NCI-H1436 (cell line): ENCODE measurements around the gene LBH.
"Not testable (repeated sequence)": the region's sequence is repeated elsewhere in the genome, so short reads cannot be mapped to it uniquely, and the experiment has no call there.

Experiments used
- DNase-seq: peaks from one replicate; lab custom pipeline; 2025; lab: John Stamatoyannopoulos, UW

The LBH gene

DNA sequence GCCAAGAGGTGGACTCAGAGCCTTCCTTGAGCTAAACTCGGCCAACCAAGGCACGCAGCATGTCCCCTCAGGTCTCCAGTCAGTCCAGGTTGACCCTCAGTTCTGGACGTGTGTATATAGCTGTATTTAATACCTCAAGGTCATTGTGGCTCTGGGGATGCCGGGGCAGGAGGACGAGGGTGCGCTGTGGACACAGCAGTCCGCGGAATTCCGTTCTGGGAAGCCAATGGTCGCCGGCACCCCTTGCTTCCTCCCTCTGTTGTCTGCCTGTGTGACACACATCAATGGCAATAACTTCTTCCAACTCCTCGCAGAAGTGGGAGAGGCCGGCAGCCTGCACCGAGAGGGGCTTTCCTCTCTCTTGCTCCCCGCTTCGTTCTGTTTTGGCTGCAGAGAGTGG lies 27.7 kb downstream of the LBH start:
- no peak for DNase-seq

DNA sequence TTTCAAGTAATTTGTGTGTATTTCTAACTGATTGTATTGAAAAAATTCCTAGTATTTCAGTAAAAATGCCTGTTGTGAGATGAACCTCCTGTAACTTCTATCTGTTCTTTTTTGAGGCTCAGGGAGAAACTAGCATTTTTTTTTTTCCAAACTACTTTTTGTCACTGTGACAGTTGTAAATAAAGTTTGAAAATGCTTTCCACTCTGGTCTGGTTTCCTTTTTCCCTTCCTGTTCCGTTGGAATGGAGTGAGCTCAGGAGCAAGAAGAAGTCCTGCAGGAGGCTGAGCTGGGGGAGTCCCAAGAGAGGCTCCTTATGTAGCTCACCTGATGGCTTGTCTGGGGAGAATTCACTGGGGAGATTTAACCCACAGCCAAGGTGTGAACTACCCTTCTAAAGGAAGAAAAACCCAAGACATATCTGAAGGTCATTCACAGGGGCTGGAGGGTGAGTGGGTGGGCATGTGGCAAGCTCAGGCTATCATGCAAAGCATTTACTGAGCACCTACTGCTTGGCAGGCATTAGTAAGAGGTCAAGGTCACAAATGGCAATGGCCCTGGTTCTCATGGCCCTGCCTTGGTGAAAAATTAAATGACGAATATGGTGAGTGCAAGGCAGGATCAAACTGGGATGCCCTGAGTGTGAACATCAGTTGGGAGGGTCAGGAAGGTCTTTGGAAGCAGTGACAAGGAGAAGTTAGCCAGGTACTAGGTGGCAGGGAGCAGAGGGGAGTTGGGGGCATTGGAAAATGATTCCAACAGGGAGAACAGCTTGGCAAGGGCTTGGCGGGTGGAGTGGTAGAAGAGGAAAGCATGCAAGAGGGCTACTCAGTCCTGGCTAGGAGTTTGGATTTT lies 28.7 kb downstream of the LBH start:
- DNase-seq, result no peak

GRCh38 chr2:30260941-30261340 lies 29.6 kb downstream of the LBH start:
- no peak for DNase-seq

DNA sequence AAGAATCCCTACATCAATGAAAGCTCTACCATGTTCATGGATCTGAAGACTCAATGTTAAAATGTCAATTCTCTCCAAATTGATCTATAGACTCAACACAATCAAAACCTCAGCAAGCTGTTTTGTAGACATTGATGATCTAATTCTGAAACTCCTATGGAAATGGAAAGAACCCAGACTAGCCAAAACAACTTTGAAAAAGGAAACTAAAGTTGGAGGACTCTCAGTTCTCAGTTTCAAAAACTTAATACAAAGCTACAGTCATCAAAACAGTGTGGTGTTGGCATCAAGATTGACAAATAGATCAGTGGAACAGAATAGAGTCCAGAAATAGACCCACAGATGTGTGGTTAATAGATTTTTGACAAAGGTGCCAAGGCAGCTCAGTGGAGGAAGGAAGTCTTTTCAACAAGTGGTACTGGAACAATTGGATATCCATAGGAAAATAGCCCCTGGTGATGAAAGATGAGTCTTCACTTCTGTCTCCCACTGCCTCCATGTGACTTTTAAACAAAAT lies 30.4 kb downstream of the LBH start:
- DNase-seq, result no peak

- DNase-seq, result no peak
These were observed 31.5 kb downstream of the LBH start for GRCh38 chr2:30262716-30263309.

DNA sequence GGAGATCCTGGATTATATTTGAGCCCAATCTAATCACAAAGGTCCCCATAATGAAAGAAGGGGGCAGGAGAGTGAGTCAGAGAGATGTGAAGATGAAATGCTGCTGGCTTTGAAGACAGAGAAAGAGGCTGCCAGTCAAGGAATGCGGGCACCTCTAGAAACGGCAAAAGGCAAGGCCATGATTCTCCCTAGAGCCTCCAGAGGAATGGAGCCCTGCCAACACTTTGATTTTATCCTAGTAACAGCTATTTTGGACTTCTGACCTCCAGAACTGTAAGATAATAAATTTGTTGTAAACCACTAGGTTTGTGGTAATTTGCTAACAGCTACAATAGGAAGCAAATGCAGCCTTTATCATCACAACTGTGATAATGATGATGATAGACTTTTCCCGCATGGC lies 32.9 kb downstream of the LBH start:
- DNase-seq, result no peak

DNA sequence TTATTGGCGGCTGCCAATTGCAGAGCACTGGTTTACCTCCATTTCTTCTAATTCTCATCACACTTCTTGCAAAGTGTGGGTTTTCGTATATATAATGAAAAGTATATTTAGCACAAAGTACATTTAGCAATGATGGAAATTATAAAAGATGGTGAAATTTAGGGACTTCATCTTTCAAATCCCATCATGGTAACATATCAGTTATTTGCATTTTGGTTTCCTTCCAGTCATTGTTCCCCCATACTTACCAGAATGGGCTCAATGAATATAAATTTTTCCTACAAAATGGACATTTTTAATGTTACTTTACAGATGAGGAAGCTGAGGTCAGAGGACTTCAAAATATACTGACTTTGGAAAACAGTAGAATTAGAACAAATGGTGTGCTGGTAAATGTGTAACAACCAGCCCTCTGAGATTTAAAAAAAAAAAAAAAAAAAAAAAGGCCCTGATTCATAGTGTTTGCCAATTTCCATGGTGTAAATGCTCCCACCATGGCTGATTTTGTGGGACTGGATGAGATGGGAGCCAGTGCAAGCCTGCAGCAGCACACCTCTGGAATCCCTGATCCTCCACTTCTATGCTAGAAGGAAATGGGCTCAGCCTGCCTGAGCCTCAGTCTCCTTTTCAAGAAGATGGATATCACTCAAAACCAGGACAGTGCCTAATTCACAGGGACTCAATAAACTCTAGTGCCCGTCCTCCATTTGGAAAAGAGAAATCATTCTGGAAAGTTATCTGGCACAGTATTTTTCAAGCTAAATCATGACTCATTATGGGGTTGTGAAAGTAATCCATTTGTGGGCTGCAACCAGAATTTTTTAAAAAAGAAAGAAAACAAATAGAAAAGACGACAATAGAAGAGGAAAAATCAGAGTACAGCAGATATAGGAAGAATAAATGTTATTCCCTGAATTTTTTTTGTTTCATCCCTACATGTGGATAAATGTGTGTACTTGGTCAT lies 34.0 kb downstream of the LBH start:
- no peak for DNase-seq

DNA sequence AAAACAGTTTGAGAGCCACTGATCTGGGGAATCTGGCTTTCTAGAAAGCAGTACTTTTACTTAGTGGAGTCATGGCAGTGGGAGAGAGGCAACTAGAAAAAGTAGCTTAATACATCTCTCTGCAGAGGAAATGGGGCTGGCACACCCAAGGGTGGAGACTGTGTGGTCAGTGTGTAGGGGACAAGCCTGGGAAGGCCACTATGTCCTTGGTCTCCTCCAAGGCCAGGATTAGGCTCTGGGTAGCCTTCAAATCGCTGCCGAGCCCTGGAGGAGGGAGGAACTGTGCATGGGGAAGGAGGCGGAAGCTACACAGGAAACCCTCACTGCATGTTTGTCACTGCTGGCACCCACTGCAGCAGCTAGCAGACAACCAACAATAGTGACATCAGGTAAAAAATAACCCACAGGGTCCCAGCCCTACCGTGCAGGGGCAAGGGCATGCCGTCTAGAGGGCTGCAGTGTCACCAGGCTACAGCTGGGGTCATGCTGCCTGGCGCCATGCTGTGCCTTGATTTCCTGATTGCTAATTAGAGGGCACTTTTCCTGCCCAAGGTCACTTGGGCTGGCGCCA lies 34.8 kb downstream of the LBH start:
- DNase-seq, result no peak

GRCh38 chr2:30266705-30267104 lies 35.4 kb downstream of the LBH start:
- no peak for DNase-seq

DNA sequence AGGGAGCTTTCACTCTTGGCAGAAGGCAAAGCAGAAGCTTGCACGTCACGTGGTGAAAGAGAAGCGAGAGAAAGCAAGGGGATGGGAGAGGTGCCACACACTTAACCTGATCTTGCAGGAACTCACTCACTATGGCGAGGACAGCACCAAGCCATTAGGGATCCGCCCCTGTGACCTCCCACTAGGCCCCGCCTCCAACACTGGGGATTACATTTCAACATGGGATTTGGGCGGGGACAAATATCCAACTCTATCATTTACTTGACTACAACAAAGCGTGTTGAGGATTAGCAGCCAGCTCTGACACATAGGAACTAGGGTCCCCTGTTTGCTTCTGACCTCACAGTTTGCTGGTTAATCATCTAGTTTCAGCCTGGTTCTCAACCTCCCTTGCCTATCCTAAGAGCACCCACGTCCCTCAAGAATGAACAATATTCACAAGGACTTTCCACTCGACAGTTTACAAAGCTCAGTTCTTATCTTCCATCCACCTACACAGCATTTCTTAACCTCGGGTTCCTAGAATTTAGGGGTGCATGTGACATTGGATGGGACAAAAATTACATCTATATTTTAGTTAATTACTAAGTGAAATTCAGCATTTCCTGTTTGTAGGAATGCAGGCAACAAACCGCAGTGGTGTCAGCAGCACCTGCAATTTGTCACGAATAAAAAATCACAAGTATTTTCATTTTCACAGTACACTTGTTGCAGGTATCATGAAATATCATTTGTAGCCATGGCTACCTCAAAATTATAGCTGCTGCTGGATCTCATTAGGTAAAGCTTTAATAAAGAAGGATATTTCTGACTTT lies 36.0 kb downstream of the LBH start:
- DNase-seq, result no peak

DNA sequence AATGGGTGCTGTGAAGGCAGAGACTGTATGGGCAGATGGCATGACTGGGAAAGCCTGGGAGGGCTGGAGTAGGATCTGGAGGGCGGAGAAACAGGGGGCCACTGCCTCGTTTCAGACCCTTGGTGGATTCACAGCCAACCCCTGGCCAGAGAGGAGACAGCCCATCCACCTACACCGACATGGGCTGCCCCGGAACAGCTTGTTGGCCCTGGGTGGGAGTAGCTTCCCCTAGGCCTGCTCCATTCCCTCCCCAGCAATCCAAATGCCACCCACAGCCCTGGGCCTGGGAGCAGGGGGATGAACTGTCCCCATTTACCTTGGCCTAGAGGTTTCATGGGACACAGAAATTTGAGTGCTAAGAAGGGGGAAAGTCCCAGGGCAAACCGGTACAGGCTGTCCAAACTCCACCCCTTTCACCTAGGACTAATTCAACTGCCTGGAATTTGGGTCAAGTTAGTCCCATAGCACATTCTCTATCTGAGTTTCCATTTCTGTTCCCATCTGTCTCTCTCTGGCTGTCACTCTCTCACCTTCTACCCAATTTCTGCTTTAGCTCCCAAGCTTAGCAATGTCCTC lies 37.0 kb downstream of the LBH start:
- DNase-seq, result no peak

GRCh38 chr2:30269114-30269770 lies 37.9 kb downstream of the LBH start:
- not testable (repeated sequence) for DNase-seq

GRCh38 chr2:30269771-30270145 lies 38.4 kb downstream of the LBH start:
- no peak for DNase-seq

GRCh38 chr2:30270166-30270565 lies 38.8 kb downstream of the LBH start:
- DNase-seq, result no peak

DNA sequence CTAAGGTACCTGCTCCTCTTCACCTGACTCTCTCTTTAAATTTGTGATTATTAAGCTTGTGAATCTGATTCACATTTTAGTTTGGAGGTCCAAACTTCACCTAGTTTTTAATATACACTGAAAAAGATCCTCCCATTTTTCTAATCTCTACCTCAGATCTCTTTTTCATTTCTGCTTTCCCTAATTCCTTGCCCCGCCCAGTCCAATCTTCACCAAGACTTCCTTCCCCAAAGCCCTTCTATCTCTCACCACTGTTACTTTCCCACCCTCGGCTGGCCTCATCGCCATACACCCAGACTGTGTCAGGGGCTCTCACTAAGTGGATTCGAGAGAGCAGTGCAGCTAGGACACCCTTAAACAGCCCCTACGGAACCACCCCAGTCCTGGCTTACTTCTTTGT lies 40.0 kb downstream of the LBH start:
- no peak for DNase-seq

- no peak for DNase-seq
These were observed 41.0 kb downstream of the LBH start for GRCh38 chr2:30272286-30272685.

DNA sequence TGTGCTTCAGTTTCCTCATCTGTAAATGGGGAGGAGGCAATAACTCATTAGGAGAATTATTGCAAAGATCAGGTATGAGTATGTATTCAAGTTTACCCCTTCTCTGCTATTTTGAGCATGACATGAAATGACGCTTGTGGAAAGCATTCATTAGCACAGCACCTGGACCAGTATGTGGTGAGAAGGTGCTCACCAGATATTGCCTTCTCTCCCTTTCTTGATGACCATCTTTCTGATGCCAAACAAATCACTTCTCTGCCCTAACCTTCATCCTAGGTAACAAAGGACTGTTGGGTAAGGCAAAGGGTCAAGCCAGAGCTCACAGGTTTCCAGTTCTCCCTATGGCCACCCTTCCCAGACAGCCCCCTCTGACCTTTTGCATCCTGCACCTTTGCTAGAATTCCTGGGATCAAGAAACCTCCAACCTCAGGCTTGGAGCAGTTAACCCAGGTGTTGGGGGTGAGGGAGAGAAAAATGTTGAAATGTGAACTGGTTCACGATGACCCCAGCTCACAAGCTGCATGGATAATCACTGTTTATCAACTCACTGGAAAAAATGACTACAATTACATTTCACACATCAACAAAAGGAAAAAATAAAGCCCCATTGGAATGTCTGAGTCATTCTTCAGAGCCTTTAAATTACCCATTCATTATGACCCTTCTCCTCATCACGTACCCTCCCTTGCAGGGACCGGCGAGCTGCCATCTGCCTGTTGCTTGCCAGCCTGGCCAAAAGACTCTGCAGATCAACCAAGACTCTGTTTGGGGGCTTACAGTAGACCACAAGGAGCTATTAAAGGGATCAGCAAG lies 41.6 kb downstream of the LBH start:
- no peak for DNase-seq

DNA sequence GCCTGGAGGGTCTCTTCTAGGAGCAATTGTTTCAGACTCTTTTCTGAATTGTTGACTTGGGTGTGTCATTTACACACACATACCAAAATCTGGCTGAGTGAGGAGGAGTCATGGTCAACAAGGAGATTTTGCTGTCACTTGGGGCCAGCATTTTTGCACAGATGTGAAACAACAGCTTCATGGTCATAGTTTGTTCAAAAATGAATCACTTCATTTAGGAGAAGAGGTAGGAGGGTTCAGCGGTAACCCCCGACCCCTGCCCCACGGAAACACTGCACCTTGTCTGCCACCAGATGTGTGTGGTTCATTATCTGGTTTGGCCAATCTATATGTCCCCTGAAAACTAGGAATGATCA lies 42.2 kb downstream of the LBH start:
- no peak for DNase-seq

GRCh38 chr2:30275256-30275655 lies 43.9 kb downstream of the LBH start:
- DNase-seq, result no peak
